ENCODE measurements around the gene FANCC.

Gene FANCC

DNA sequence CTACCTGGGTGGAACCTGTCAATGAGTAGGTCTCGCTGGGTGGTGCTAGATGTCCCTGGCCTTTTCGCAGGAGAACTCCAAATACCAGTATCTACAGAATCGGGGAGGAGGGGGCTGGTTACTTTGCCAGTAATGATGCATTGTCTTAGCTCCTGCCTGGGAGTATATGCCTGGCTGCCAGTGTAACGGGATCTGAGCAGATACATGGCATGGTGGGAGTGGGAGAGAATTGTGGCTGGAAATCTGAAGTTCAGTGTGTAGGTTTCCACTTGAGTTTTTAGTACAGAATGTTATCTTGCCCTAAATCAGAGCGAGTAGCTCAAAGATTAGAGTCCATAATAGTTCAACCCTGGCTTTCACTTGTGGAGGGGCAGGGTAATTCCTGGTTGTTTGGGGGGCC, 38.0 kb upstream of the FANCC start:
- TF ChIP-seq, protein P1, sequence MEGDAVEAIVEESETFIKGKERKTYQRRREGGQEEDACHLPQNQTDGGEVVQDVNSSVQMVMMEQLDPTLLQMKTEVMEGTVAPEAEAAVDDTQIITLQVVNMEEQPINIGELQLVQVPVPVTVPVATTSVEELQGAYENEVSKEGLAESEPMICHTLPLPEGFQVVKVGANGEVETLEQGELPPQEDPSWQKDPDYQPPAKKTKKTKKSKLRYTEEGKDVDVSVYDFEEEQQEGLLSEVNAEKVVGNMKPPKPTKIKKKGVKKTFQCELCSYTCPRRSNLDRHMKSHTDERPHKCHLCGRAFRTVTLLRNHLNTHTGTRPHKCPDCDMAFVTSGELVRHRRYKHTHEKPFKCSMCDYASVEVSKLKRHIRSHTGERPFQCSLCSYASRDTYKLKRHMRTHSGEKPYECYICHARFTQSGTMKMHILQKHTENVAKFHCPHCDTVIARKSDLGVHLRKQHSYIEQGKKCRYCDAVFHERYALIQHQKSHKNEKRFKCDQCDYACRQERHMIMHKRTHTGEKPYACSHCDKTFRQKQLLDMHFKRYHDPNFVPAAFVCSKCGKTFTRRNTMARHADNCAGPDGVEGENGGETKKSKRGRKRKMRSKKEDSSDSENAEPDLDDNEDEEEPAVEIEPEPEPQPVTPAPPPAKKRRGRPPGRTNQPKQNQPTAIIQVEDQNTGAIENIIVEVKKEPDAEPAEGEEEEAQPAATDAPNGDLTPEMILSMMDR (conservative IDR thresholded peaks at IDR 0.05; ENCODE audit: low read depth) = no peak
- no peak for DNase-seq (ENCODE audit: low spot score)
- CTCF ChIA-PET = interaction anchor here (0.5 to 0.7 kb wide), 3 partner anchors 15 to 1258 kb away, joined by 3 to 4 read pairs (median 3); no protein-coding TSS in a partner anchor
- H3K27ac ChIP-seq = no peak overlapping the region
- POLR2A ChIA-PET (ENCODE audit: low non-redundant PET) = no interaction called here

DNA sequence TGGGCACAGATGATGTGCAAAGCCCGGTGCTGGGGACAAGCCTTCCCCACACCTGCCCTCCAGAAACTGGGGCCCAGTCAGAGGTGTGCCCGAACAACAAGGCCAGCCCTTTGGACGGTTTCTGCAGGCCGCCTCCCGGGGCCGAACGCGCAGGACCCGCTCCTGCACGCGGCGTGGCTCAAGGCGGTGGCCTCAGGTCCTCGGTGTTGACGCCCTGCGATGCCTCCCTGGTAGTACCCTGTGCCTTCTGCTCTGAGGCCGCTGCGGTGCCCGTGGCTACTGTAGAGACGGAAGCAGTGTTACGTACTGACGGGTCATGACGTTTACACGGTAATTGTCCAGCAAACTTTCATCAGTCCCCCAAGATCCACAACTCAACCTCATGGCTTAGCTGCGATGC, 33.5 kb upstream of the FANCC start:
- DNase-seq (ENCODE audit: low spot score) = no peak
- ChIA-PET CTCF (no interaction called here), POLR2A (ENCODE audit: low non-redundant PET) (no interaction called here)
- H3K27ac ChIP-seq = no peak overlapping the region
- TF ChIP-seq, protein P1 (conservative IDR thresholded peaks at IDR 0.05; ENCODE audit: low read depth) = no peak

DNA sequence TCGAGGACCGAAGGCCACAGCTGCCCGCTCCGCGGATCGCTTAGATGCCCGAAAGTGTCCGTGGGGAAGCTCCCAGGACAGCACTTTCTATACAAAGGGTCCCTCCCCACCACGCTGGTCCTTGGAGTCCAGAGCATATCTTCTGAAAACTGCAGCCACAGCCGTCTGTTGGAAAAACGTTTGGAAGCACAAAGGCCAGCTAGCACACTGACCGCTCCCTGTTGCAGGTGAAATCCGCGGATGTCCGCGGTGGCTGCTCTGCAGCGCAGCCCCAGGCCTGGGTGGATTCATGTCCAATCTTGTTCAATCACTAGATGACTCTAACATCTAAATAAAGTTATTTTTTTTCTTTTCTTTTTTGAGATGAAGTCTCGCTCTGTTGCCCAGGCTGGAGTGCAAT, 32.8 kb upstream of the FANCC start:
- DNase-seq (ENCODE audit: low spot score) = no peak
- CTCF ChIA-PET = interaction anchor here (0.7 kb wide), 1 partner anchor 523 kb away, joined by 4 read pairs; no protein-coding TSS in a partner anchor
- POLR2A ChIA-PET (ENCODE audit: low non-redundant PET) = no interaction called here
- no peak overlapping the region for H3K27ac ChIP-seq
- TF ChIP-seq, protein P1 (conservative IDR thresholded peaks at IDR 0.05; ENCODE audit: low read depth) = no peak

DNA sequence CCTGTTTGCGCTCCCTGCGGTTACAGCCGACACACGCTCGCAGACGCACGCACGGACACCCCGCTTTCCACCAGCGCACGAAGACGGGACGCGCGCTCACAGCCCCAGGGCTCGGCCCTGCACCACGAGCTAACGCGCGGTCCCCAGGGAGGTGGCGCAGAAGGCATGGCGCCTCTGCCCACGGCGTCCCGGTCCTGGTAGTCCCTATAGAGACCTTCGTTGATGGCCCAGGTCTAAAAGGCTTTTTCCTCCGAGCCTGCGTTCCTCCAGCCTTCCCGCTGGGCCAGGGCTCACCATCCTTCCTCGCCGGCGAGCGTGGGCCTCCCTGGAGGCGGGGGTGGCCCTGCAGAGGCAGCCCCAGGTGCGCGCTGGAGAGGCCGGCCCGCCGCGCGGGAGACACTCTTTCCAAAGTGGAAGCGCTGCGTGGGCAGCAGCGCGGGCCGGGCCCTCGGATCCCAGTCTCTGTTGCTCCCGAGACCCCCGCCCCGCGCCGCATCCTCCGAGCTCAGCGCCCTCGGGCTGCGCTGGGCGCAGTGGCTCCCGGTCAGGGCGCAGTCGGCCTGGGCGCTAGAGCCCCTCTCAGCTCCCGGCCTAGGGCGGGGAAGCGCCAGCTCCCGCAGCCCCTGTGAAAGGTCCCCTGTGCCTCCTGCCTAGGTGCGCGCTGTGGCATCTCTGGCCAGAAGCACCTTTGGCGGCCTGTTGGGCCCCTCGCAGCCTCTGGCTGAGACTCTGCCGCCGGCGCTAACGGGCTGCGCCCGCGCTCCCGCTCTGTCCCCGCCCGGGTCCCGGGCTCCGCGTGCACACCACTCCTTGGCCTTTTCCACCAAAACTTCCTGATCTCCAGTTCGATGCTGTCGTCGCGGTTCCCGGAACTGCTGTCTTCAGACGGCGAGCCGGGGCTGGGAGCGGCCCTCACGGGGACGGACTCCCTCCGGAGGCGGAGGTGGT, 31.9 kb upstream of the FANCC start:
- no peak overlapping the region for H3K27ac ChIP-seq
- ChIA-PET POLR2A (ENCODE audit: low non-redundant PET) (interaction anchor here (0.6 kb wide), 1 partner anchor 23 kb away, joined by 3 read pairs; no protein-coding TSS in a partner anchor), CTCF (interaction anchor here (0.6 to 1.2 kb wide), 2 partner anchors 13 to 971 kb away, joined by 3 read pairs; no protein-coding TSS in a partner anchor)
- TF ChIP-seq, protein P1 (conservative IDR thresholded peaks at IDR 0.05; ENCODE audit: low read depth) = no peak
- no peak for DNase-seq (ENCODE audit: low spot score)

DNA sequence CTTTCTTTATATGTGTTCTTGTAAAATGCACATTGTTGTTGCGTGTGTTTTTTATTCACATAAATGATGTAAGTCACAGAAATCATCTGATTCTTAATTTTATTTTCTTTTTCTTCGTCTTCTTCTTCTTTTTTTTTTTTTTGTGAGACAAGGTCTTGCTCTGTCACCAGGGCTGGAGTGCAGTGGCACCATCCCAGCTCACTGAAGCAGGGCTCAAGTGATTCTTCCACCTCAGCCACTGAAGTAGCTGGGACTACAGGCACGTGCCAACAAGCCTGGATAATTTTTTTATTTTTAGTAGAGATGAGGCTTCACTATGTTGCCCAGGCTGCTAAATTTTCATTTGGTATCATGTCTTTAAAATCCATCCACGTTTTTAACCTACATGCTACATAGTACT, 28.5 kb upstream of the FANCC start:
- ChIA-PET POLR2A (ENCODE audit: low non-redundant PET) (no interaction called here), CTCF (no interaction called here)
- TF ChIP-seq, protein P1 (conservative IDR thresholded peaks at IDR 0.05; ENCODE audit: low read depth) = no peak

DNA sequence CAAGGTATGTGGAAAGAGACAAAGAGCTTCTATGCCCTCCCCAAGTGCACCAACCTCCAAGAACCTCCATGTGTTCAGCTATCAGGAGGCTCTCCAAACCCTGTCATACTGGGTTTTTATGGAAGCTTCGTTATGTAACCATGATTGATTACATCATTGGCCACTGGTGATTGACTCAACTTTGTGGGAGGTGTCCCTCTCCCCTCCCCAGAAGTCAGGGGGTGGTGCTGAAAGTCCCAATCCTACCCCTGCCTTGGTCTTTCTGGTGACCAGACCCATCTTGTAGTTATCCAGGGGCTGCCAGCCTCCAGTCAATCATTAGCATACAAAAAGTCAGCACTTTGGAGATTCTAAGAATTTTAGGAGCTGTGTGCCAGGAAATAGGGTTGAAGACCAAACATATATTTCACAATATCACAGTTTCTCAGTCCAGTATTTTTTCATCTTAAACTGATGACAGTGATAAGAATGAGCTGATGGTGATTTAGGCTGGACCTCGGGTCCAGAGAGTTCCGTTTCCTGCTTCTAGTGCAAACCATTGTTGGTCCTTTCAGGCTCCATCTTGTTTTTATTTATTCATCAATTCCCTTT, 27.3 kb upstream of the FANCC start:
- ChIA-PET POLR2A (ENCODE audit: low non-redundant PET) (no interaction called here), CTCF (interaction anchor here (0.6 kb wide), 1 partner anchor 35 kb away, joined by 3 read pairs; no protein-coding TSS in a partner anchor)
- TF ChIP-seq, protein P1 (conservative IDR thresholded peaks at IDR 0.05; ENCODE audit: low read depth) = no peak
- H3K27ac ChIP-seq = no peak overlapping the region
- DNase-seq (ENCODE audit: low spot score) = no peak

More for the DNA sequence above, 28.5 kb upstream of the FANCC start:
- H3K27ac ChIP-seq = no peak overlapping the region
- DNase-seq (ENCODE audit: low spot score) = no peak

Data from RWPE1 (cell line).